Endothelial cell of umbilical vein (primary cell): Measurements from ENCODE around the gene CCNY. TPM values are rescaled to one million over a fixed set of nuclear protein-coding genes. Genes with fewer than 3 reads are reported as not detected.

Experiments
- BruUV-seq: library from RNA; stranded (reverse); fragments of 400-500 nt; replicated peaks from 2 replicates; lab custom pipeline; 2021; lab: Mats Ljungman, UMichigan
- CTCF ChIA-PET: fragments of 300-600, 350-600 bp; sonication (Branson Sonifier 250); formaldehyde crosslinking; loops from one replicate; lab custom pipeline; 2021; ENCODE audit warnings: antibody characterized with exemption, inconsistent platforms; lab: Charles Lee
- POLR2A ChIA-PET: fragments of 300-600, 350-600 bp; sonication (Branson Sonifier 250); formaldehyde crosslinking; loops from one replicate; lab custom pipeline; 2021; ENCODE audit warnings: antibody characterized with exemption, inconsistent platforms; lab: Charles Lee
- DNase-seq: peaks from one replicate; pipeline ENCODE4 v3.0.0-alpha.2; 2011; ENCODE audit warnings: low read depth, low spot score
- FAIRE-seq: peaks from 2 replicates; lab custom pipeline; 2011; peaks lifted over from hg19 to GRCh38; lab: Jason Lieb, UNC
- H2AFZ ChIP-seq: 2 replicates; pipeline ENCODE4 v1.6.0; 2012; ENCODE audit warnings: low read depth, low read length, control low read depth, inconsistent platforms
- H3K27ac ChIP-seq: 2 replicates; pipeline ENCODE4 v1.5.1; 2011; ENCODE audit warnings: low read depth, mild to moderate bottlenecking, control low read depth, low read length, moderate library complexity; ENCODE audit not compliant: insufficient read depth
- H3K27me3 ChIP-seq, 2 experiments: 2 replicates each; pipeline versions ENCODE4 v1.6.0 to v1.6.1; 2011; ENCODE audit warnings: low read length in 2 of 2, mixed read lengths in 1 of 2; ENCODE audit not compliant: control insufficient read depth in 2 of 2, insufficient read depth in 2 of 2
- H3K36me3 ChIP-seq, 2 experiments: 2 replicates in 1 of 2; 3 replicates in 1 of 2; pipeline ENCODE4 v1.5.1; 2011; ENCODE audit warnings: low read length in 2 of 2, mild to moderate bottlenecking in 1 of 2, moderate library complexity in 1 of 2; ENCODE audit not compliant: control insufficient read depth in 2 of 2, insufficient read depth in 2 of 2; ENCODE audit errors: extremely low read depth in 1 of 2
- H3K4me1 ChIP-seq: 3 replicates; pipeline ENCODE4 v1.5.1; 2011; ENCODE audit warnings: mild to moderate bottlenecking, low read length; ENCODE audit not compliant: control insufficient read depth, insufficient read depth; ENCODE audit errors: extremely low read depth
- H3K4me2 ChIP-seq: 2 replicates; pipeline ENCODE4 v1.6.1; 2011; ENCODE audit warnings: low read length, control low read depth, mixed read lengths; ENCODE audit not compliant: insufficient read depth
- H3K4me3 ChIP-seq, 3 experiments: fragments of 200-600 bp in 1 of 3; sonication (generic), shearing (Covaris generic) in 1 of 3; replicated peaks in 1 of 3; 2 replicates each; pipeline ENCODE4 v1.5.1; 2011 to 2016; ENCODE audit warnings: control low read depth in 3 of 3, low read length in 3 of 3, mild to moderate bottlenecking in 2 of 3, inconsistent platforms in 1 of 3, low read depth in 1 of 3, moderate library complexity in 1 of 3; ENCODE audit not compliant: insufficient read depth in 1 of 3
- H3K79me2 ChIP-seq: 2 replicates; pipeline ENCODE4 v1.6.0; 2012; ENCODE audit warnings: low read length, inconsistent platforms; ENCODE audit not compliant: control insufficient read depth, insufficient read depth
- H3K9ac ChIP-seq: replicated peaks from 2 replicates; pipeline ENCODE3; 2011; ENCODE audit warnings: low read length, control low read depth; ENCODE audit not compliant: insufficient read depth; ENCODE audit errors: extremely low read depth
- H3K9me1 ChIP-seq: replicated peaks from 3 replicates; pipeline ENCODE4 v1.6.0; 2011; ENCODE audit warnings: mild to moderate bottlenecking, low read length; ENCODE audit not compliant: control insufficient read depth, insufficient read depth; ENCODE audit errors: extremely low read depth
- H3K9me3 ChIP-seq: replicated peaks from 2 replicates; pipeline ENCODE4 v1.5.1; 2012; ENCODE audit warnings: low read length, inconsistent platforms; ENCODE audit not compliant: control insufficient read depth, insufficient read depth
- H4K20me1 ChIP-seq: replicated peaks from 2 replicates; pipeline ENCODE3; 2011; ENCODE audit warnings: mild to moderate bottlenecking, low read length; ENCODE audit not compliant: control insufficient read depth, insufficient read depth; ENCODE audit errors: extremely low read depth
- CTCF ChIP-seq, 2 donors: IDR thresholded peaks; 1 replicate in 1 of 2; 2 replicates in 1 of 2; pipeline ENCODE4 v1.5.1; 2011; ENCODE audit warnings: low read length in 2 of 2, mild to moderate bottlenecking in 2 of 2, moderate library complexity in 2 of 2, control low read depth in 1 of 2, inconsistent platforms in 1 of 2, low read depth in 1 of 2; ENCODE audit not compliant: insufficient read depth in 1 of 2; ENCODE audit errors: extremely low read depth in 1 of 2
- EZH2 ChIP-seq: IDR thresholded peaks from 2 replicates; pipeline ENCODE4 v1.6.1; 2012; ENCODE audit warnings: borderline replicate concordance, low read depth, mild to moderate bottlenecking, moderate library complexity, low read length, inconsistent platforms; ENCODE audit not compliant: severe bottlenecking
- FOS ChIP-seq: IDR thresholded peaks from 2 replicates; pipeline ENCODE4 v1.6.1; 2011; ENCODE audit warnings: mild to moderate bottlenecking, low read length, moderate library complexity, borderline replicate concordance; ENCODE audit not compliant: insufficient read depth
- GATA2 ChIP-seq: IDR thresholded peaks from 2 replicates; pipeline ENCODE4 v1.7.0; 2011; ENCODE audit warnings: low read depth, mild to moderate bottlenecking, moderate library complexity, mixed read lengths, low read length; ENCODE audit not compliant: insufficient read length, insufficient read depth
- JUN ChIP-seq: IDR thresholded peaks from 2 replicates; pipeline ENCODE4 v1.6.1; 2011; ENCODE audit warnings: borderline replicate concordance, low read depth; ENCODE audit not compliant: insufficient read length, insufficient read depth
- MYC ChIP-seq: IDR thresholded peaks from one replicate; pipeline ENCODE4 v1.6.1; 2011; ENCODE audit warnings: mild to moderate bottlenecking, low read depth, low read length
- POLR2A ChIP-seq: IDR thresholded peaks from 2 replicates; pipeline ENCODE4 v1.6.1; 2012; ENCODE audit warnings: low read depth, mild to moderate bottlenecking, control low read depth, low read length
- POLR2AphosphoS5 ChIP-seq: IDR thresholded peaks from 2 replicates; pipeline ENCODE4 v1.6.1; 2012; ENCODE audit warnings: low read depth, mild to moderate bottlenecking, control low read depth, low read length, moderate library complexity; ENCODE audit not compliant: insufficient read depth
- dilution Hi-C: fragments of 300-500 bp; cut with MboI; formaldehyde crosslinking; loops from one replicate; pipeline ENCODE4 v1.15.0; 2019; ENCODE audit warnings: low sequenced_read_pairs; ENCODE audit not compliant: extremely low pct_ligation_motif_present
- intact Hi-C: fragments of 100-400 bp; cut with micrococcal nuclease; formaldehyde crosslinking; loops from one replicate; pipeline ENCODE4 v1.10.0; 2022
- polyA plus RNA-seq, 4 experiments: library from polyadenylated mRNA; depleted of rRNA in 3 of 4; stranded (reverse) in 3 of 4; unstranded in 1 of 4; fragments of >200 nt; gene quantifications; 2 replicates each; pipeline versions ENCODE4 v1.2.1 to v1.2.3, GENCODE V29; 2011 to 2012; ENCODE audit warnings: missing spikeins in 1 of 4
- total RNA-seq: library from RNA; stranded (reverse); gene quantifications from 2 replicates; pipeline ENCODE4 v1.2.3, GENCODE V29; 2021
- TF ChIP-seq, protein P1 (sequence below): IDR thresholded peaks from 2 replicates; pipeline ENCODE4 v1.6.1; 2011; ENCODE audit not compliant: insufficient read depth, insufficient read length

The CCNY gene
- total and polyA plus RNA-seq, 2 donors (not counting 3 experiments of a cell fraction or from before 2014, with no cell fraction given) = 61.5 to 107 TPM

DNA sequence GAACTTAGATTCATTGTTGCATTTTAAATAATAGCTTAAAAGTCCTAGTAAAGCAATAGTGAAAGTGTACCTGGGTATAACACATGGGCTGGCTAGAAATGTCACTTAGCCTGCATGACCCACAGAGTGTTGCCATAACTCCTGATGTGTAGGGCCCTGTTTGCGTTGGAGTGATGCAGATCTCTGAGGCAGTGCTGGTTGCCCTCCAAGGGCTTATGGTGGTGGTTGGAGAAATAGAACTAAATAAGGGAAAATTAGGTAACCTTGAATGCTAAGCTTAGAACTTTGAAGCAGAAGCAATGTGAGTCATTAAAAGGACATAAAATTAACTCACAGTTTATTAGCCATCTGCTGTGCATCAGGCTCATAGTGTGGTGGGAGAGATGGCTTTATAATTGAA is 105.7 kb downstream of the CCNY start:
- Histone ChIP-seq H2AFZ (no peak overlapping the region), H3K27me3 (no peaks in the 10 kb centered on the region), H3K4me1 (peaks cover 25% of the 10 kb centered on the region), H3K9me3 (peaks cover 4% of the 10 kb centered on the region), H3K4me3 (no peak overlapping the region), H3K4me2 (no peak overlapping the region), H3K36me3 (no peaks in the 10 kb centered on the region), H3K9me1 (no peaks in the 10 kb centered on the region), H3K27ac (no peak overlapping the region), H4K20me1 (no peaks in the 10 kb centered on the region), H3K79me2 (peaks cover 94% of the 10 kb centered on the region), H3K9ac (no peak overlapping the region)
- dilution Hi-C loops = no loop called here
- no peak for FAIRE-seq
- intact Hi-C loops = no loop called here
- ChIA-PET POLR2A (no interaction called here), CTCF (interaction anchor here (1.0 to 1.1 kb wide), 2 partner anchors 16 to 21 kb away, joined by 3 to 4 read pairs; no protein-coding TSS in a partner anchor)
- BruUV-seq = no TSS peak
- no peak for DNase-seq
- TF ChIP-seq EZH2 = no peak
- no peak for TF ChIP-seq POLR2AphosphoS5
- no peak for TF ChIP-seq MYC
- TF ChIP-seq, protein P1, sequence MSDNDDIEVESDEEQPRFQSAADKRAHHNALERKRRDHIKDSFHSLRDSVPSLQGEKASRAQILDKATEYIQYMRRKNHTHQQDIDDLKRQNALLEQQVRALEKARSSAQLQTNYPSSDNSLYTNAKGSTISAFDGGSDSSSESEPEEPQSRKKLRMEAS = no peak
- no peak for TF ChIP-seq JUN
- TF ChIP-seq POLR2A = no peak

- intact Hi-C loops = no loop called here
- no peaks in the 10 kb centered on the region for H4K20me1 ChIP-seq
- DNase-seq = no peak
These were observed 106.3 kb downstream of the CCNY start for GRCh38 chr10:35442592-35442991.

More at GRCh38 chr10:35442592-35442991, 106.3 kb downstream of the CCNY start:
- peaks cover 31% of the 10 kb centered on the region for H3K4me1 ChIP-seq
- no peaks in the 10 kb centered on the region for H3K9me1 ChIP-seq
- H3K4me3 ChIP-seq = no peak overlapping the region
- H3K27me3 ChIP-seq = no peaks in the 10 kb centered on the region
- BruUV-seq = no TSS peak
- TF ChIP-seq POLR2AphosphoS5 = no peak
- no peak for TF ChIP-seq FOS
- no peak for TF ChIP-seq MYC
- no peak for TF ChIP-seq GATA2
- TF ChIP-seq EZH2 = no peak
- TF ChIP-seq CTCF (IDR thresholded peaks at IDR 0.05; ENCODE audit: extremely low read depth in 1 of 2, insufficient read depth in 1 of 2, low read depth in 1 of 2, low read length in 2 of 2) = no peak
- no peak for TF ChIP-seq JUN
- TF ChIP-seq, protein P1 = no peak
- no peak for TF ChIP-seq POLR2A
- FAIRE-seq = no peak
- H3K79me2 ChIP-seq = peaks cover 91% of the 10 kb centered on the region
- POLR2A ChIA-PET = no interaction called here
- peaks cover 4% of the 10 kb centered on the region for H3K9me3 ChIP-seq
- no peak overlapping the region for H3K27ac ChIP-seq
- dilution Hi-C loops = no loop called here
- H3K36me3 ChIP-seq = no peaks in the 10 kb centered on the region
- H3K9ac ChIP-seq = no peak overlapping the region
- CTCF ChIA-PET = interaction anchor here (1.1 kb wide), 1 partner anchor 21 kb away, joined by 3 read pairs; no protein-coding TSS in a partner anchor
- H3K4me2 ChIP-seq = no peak overlapping the region
- no peak overlapping the region for H2AFZ ChIP-seq
